Ovary (tissue), 9 donors: ENCODE data around the gene ZNF281. TPM values are rescaled to one million over a fixed set of nuclear protein-coding genes. Genes with fewer than 3 reads are reported as not detected.
"Not testable (repeated sequence)": the region's sequence is repeated elsewhere in the genome, so short reads cannot be mapped to it uniquely, and the experiment has no call there.

Experiments
- DNase-seq, 5 donors: peaks; one replicate each; pipeline ENCODE4 v3.0.0-alpha.2; 2019 to 2020
- H3K27ac ChIP-seq, 2 donors: fragments of 200-600 bp; one replicate each; pipeline versions ENCODE4 v1.5.1 to v1.8.0; 2019 to 2022
- H3K27me3 ChIP-seq: fragments of 200-600 bp; one replicate; pipeline ENCODE4 v1.8.0; 2022
- H3K36me3 ChIP-seq: fragments of 200-600 bp; sonication (generic); one replicate; pipeline ENCODE4 v1.5.1; 2019
- H3K4me1 ChIP-seq: one replicate; pipeline ENCODE4 v1.8.1; 2013; ENCODE audit warnings: mild to moderate bottlenecking, moderate library complexity; ENCODE audit not compliant: insufficient read depth
- H3K4me3 ChIP-seq: fragments of 200-600 bp; sonication (generic); one replicate; pipeline ENCODE4 v1.5.1; 2017
- H3K9me3 ChIP-seq, 2 donors: fragments of 200-600 bp in 1 of 2; sonication (generic) in 1 of 2; one replicate each; pipeline versions ENCODE4 v1.5.1 to v1.8.1; 2013 to 2019; ENCODE audit warnings: mild to moderate bottlenecking in 1 of 2, moderate library complexity in 1 of 2
- CTCF ChIP-seq, 3 donors: fragments of 450-650 bp in 2 of 3; fragments of 200-600 bp in 1 of 3; IDR thresholded peaks; one replicate each; pipeline versions ENCODE4 v1.5.1 to v1.8.0; 2016 to 2022; ENCODE audit warnings: antibody characterized with exemption in 3 of 3, mild to moderate bottlenecking in 1 of 3
- EP300 ChIP-seq: sonication (generic); formaldehyde crosslinking; IDR thresholded peaks from one replicate; pipeline ENCODE4 v1.6.1; 2017; ENCODE audit warnings: antibody characterized with exemption
- POLR2A ChIP-seq: fragments of 450-650 bp; IDR thresholded peaks from one replicate; pipeline ENCODE4 v1.6.1; 2017; ENCODE audit warnings: antibody characterized with exemption, mild to moderate bottlenecking, moderate library complexity
- WGBS, 3 donors: extraction: QIAGEN DNeasy Blood & Tissue Kit in 1 of 3; methylation state at CpG; one replicate each; pipeline versions ENCODE4 v1.1.5 to v1.1.7; 2013 to 2017; 5-methylcytosine and 5-hydroxymethylcytosine counted together
- intact Hi-C, 4 donors: fragments of 100-400 bp; cut with DNase I; formaldehyde crosslinking; loops; one replicate each; pipeline versions ENCODE4 v1.11.0 to v1.15.1; 2022 to 2023
- polyA plus RNA-seq, 2 donors: library from polyadenylated mRNA; stranded (reverse); fragments of 200-250 nt in 1 of 2; fragments of 350-450 nt in 1 of 2; fragmentation: Illumina TruSeq in 1 of 2; extraction: RNeasy Lipid Tissue Mini Kit (QIAGEN cat#74804) in 1 of 2; gene quantifications; one replicate each; pipeline ENCODE4 v1.2.3, GENCODE V29; 2013 to 2014
- total RNA-seq, 7 donors: library from RNA; depleted of rRNA in 2 of 7; stranded (reverse); fragments of >200 nt in 2 of 7; fragmentation: NEBNext Ultra II Directional in 3 of 7; extraction: Animal tissue kit (Norgen Biotek cat#: 25700) in 3 of 7; gene quantifications; one replicate each; pipeline versions ENCODE4 v1.1.0 to v1.2.4, GENCODE V29; 2016 to 2023
- donor health status: DM: no; HTN: no; CAD: no; lungs with moderate emphysema.
- donor health status: DM: no; HTN: no; CAD: no.
- donor health status: Bipolar disorder and iron deficiency.
- donor health status: DM: yes; HTN: yes; CAD: no.
- donor health status: DM: no; HTN: no; CAD: no.
- donor health status: DM: yes; HTN: yes; CAD: no.

The ZNF281 gene
- total and polyA plus RNA-seq, 9 donors, result 3.7 to 12.4 (median 10.7) TPM

- intact Hi-C loops, result no loop called here
- Histone ChIP-seq H3K4me3 (no peak overlapping the region), H3K4me1 (no peaks in the 10 kb centered on the region), H3K9me3 (no peaks in the 10 kb centered on the region), H3K36me3 (no peaks in the 10 kb centered on the region), H3K27ac (no peak overlapping the region), H3K27me3 (no peaks in the 10 kb centered on the region)
- TF ChIP-seq POLR2A (no peak), CTCF (IDR thresholded peaks at IDR 0.05) (no peak), EP300 (no peak)
- WGBS, 3 donors, result 92 to 96% (median 92%) methylated on average over 3 of the region's 3 CpGs
- DNase-seq, result no peak
These were observed 12.4 kb upstream of the ZNF281 start for GRCh38 chr1:200422211-200422610.

- H3K4me1 ChIP-seq, result no peaks in the 10 kb centered on the region
- no peaks in the 10 kb centered on the region for H3K36me3 ChIP-seq
- intact Hi-C loops, result no loop called here
- no peaks in the 10 kb centered on the region for H3K27me3 ChIP-seq
- H3K4me3 ChIP-seq, result no peak overlapping the region
- no peak for TF ChIP-seq EP300
- no peak for TF ChIP-seq POLR2A
- no peak for TF ChIP-seq CTCF (IDR thresholded peaks at IDR 0.05)
- peak; percentile 37 to 84 (median 55) for DNase-seq
- WGBS, 3 donors, result 2 to 12% (median 7%) methylated on average over 2 of the region's 2 CpGs
- H3K27ac ChIP-seq, result no peak overlapping the region
- no peaks in the 10 kb centered on the region for H3K9me3 ChIP-seq
These were observed 6.2 kb upstream of the ZNF281 start for GRCh38 chr1:200415789-200416593.

- TF ChIP-seq CTCF (IDR thresholded peaks at IDR 0.05) (no peak), EP300 (no peak), POLR2A (no peak)
- 39 to 52% (median 52%) methylated on average over 1 of the region's 1 CpG for WGBS, 3 donors
- no peak for DNase-seq
- intact Hi-C loops, result no loop called here
- Histone ChIP-seq H3K4me3 (no peak overlapping the region), H3K27me3 (no peaks in the 10 kb centered on the region), H3K27ac (no peak overlapping the region), H3K4me1 (no peaks in the 10 kb centered on the region), H3K36me3 (no peaks in the 10 kb centered on the region), H3K9me3 (no peaks in the 10 kb centered on the region)
These were observed 5.4 kb upstream of the ZNF281 start for GRCh38 chr1:200415227-200415626.

- no peak overlapping the region for H3K4me3 ChIP-seq
- intact Hi-C loops, result no loop called here
- no peaks in the 10 kb centered on the region for H3K9me3 ChIP-seq
- no peak for TF ChIP-seq EP300
- TF ChIP-seq POLR2A, result no peak
- TF ChIP-seq CTCF (IDR thresholded peaks at IDR 0.05), result no peak
- H3K4me1 ChIP-seq, result no peaks in the 10 kb centered on the region
- no peaks in the 10 kb centered on the region for H3K36me3 ChIP-seq
- no peak overlapping the region for H3K27ac ChIP-seq
- 81 to 91% (median 88%) methylated on average over 4 of the region's 4 CpGs for WGBS, 3 donors
- DNase-seq, result no peak
- no peaks in the 10 kb centered on the region for H3K27me3 ChIP-seq
These were observed 4.8 kb upstream of the ZNF281 start for GRCh38 chr1:200414657-200415056.

- H3K27ac ChIP-seq, H3K4me1 ChIP-seq, H3K27me3 ChIP-seq, H3K36me3 ChIP-seq, H3K4me3 ChIP-seq, intact Hi-C loops, DNase-seq, H3K9me3 ChIP-seq: not testable (repeated sequence)
- WGBS, 3 donors, result 78 to 88% (median 83%) methylated on average over 11 of the region's 11 CpGs
These were observed 3.9 kb upstream of the ZNF281 start for GRCh38 chr1:200413766-200414165.
